Inflammatory macrophage treated with lipopolysaccharide for 1 hour (primary cell): Measurements from ENCODE around the gene KLF7.

ENCODE experiments used
- DNase-seq, 2 donors: peaks; one replicate each; pipeline ENCODE4 v3.0.0-alpha.2; 2020 to 2022

KLF7 gene

DNA sequence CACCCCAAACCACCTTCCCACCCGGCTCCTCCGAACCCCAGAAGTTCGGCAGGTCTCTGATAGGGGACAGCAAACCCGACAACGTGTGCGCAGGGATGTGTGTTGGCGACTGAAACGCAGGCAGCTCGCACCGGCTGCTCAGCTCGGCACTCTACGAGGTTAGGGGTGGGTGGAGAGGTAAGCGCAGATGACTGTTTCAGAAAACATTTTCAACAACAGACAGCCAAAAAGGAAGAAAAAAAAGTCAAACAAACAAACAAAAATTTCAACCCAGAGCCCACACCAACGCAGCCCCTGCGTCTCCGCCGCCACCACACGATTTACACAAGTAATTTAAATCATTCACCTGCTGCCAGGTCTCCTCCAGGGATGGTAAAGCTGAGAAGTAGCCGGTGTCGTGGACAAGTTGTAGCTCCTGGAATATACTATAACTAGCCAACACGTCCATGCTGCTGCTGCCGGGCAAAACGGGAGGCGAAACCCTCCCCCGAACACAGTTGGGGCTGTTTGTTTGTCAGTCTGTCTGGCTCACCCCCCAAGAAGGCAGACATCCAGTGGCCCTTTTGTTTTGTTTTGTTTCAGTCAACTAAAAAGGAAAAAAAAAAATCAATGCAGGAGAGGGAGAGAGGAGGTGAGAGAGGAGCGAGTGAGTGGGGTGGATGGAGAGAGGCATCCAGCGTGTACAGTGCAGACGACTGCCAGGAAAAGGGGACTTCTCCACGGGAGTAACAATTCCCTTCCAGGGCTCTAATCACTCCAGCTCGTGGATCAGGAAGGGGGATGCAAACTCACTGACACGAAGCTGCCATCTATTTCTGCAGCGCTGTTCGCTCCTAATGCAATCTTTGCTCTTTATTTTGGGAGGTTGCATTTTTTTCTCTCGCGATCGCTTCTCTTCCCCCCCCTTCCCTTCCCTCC, at the start of gene KLF7:
Gene KLF7, minus strand, starts transcription at position 828 of the 918 bp plus-strand sequence. Its CDS starts 380 bp downstream, at position 448.
- peak in 1 of 2 donors; percentile 37 for DNase-seq

DNA sequence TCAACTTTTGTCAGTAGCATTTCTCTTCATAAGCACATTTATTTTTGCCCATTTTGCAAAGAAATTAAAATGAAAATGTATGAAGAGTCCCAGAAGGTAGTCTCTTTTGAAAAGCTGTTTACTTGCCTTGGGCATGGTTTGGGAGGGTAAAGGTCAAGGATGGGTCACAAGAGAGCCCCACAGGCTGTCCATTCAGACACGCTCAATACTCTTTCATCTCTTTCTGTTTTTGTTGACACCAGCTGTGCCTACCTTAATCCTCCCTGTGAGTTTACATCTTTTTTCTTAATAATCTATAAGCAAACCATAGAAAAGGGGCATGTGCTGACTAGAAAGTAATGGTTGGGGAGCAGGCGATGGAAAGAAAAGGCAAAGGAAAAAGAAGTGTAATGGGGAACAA, 49.6 kb upstream of the KLF7 start:
- DNase-seq, result no peak

DNA sequence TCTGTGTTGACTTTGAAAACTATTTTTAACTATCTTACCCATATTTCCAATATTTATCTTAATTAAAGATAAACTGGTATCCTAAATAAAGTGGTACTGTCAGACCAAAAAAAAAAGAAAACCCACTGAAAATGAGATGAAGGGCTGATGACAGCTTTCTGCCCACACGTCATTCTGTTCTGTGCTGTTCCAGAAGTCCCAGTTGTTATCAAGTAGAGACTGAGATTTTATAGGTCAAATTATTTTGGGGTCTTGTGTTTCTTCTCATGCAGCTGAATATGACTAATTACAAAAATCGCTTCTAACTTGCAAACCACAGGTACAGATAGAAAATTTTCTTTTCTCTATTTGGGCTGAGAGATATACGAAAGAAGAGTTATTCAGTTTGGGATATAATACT, 48.7 kb upstream of the KLF7 start:
- DNase-seq, result no peak

GRCh38 chr2:207206011-207206410, 40.3 kb upstream of the KLF7 start:
- DNase-seq, result no peak

GRCh38 chr2:207205173-207205957, 39.6 kb upstream of the KLF7 start:
- DNase-seq, result no peak

DNA sequence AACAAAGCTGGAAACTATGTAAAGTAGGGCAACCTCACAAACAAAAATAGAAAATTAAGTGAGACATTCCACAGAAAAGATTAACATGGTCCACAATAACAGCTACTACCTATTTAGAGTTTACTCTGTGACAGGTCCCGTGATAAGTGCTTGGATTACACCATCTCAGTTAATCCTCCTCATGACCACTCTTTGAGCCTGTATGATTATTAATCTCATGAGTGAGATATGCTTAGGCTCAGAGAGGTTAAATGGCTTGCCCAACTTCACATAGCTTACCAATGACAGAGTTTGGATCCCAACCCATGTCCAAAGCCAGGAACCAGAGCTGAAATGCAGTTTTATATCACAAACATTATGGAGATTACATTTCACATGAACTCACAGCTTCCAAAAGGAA, 37.3 kb upstream of the KLF7 start:
- no peak for DNase-seq

GRCh38 chr2:207202645-207203044, 36.9 kb upstream of the KLF7 start:
- DNase-seq, result no peak

GRCh38 chr2:207201416-207201815, 35.7 kb upstream of the KLF7 start:
- DNase-seq, result no peak

- DNase-seq, result no peak
These were observed 34.4 kb upstream of the KLF7 start for GRCh38 chr2:207200136-207200535.

GRCh38 chr2:207194028-207194427, 28.3 kb upstream of the KLF7 start:
- no peak for DNase-seq

GRCh38 chr2:207188626-207189419, 23.1 kb upstream of the KLF7 start:
- DNase-seq, result no peak

DNA sequence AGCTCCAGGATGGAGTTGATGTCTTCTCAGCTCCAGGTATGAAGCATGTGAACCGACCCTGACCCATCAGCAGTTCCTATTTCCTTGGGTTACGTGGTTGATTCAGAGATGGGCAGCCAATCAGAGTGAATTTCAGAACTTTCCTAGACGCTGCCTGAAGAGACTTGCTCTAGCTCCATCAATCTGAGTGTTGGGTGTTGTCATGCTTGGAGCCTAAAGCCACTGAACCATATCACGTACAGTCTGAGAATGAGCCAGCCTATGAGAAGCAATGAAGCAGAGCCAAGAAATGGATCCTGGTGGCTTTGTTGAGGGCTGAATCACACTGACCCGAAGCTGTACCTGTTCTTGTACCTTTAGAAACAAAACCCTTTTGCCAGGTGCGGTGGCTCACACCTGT, 19.6 kb upstream of the KLF7 start:
- DNase-seq, result no peak

DNA sequence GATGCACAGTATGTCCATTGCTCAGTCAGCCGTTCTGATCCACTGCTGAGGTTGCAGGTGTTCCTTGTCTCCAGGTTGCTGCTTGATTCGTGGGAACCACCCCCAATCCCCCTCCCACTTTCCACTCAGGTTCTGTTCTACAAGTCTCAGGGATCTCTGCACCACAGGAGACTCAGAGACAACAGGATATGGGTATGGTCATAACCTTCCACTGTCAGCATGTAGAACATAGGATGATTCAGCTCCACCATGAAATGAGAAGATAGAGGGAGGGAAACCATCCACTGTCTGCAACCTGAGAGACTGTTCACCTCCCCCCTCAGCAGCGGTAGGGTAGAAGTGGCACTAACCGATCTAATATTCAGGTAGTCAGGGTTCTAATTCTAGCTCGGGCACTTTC, 19.0 kb upstream of the KLF7 start:
- no peak for DNase-seq

DNA sequence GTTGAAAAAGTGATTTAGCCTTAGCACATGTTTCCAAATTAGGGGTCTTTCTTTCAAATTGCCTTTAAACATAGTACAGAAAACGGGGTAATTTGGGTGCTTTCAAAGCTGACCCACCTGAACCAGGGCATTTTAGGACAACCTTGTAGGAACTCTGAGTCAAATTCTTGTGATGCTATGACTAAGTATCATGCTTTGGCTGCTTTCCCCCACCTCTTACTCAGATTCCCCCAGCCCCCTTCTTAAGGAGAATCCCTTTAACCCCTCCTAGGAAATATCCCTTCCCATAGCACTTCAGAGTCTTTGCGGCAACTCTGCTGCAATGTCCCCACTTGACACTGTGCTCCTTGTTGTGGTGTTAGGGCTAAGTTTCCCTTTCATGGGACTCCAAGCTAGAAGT, 18.6 kb upstream of the KLF7 start:
- DNase-seq, result no peak

GRCh38 chr2:207183506-207183905, 17.8 kb upstream of the KLF7 start:
- DNase-seq, result no peak

GRCh38 chr2:207182911-207183310, 17.2 kb upstream of the KLF7 start:
- DNase-seq, result no peak

- DNase-seq, result no peak
These were observed 16.0 kb upstream of the KLF7 start for GRCh38 chr2:207181526-207182274.

- no peak for DNase-seq
These were observed 15.0 kb upstream of the KLF7 start for GRCh38 chr2:207180741-207181140.

GRCh38 chr2:207176247-207176646, 10.5 kb upstream of the KLF7 start:
- peak; percentile 72 to 78 for DNase-seq

- no peak for DNase-seq
These were observed 7.9 kb upstream of the KLF7 start for GRCh38 chr2:207173641-207174040.

DNA sequence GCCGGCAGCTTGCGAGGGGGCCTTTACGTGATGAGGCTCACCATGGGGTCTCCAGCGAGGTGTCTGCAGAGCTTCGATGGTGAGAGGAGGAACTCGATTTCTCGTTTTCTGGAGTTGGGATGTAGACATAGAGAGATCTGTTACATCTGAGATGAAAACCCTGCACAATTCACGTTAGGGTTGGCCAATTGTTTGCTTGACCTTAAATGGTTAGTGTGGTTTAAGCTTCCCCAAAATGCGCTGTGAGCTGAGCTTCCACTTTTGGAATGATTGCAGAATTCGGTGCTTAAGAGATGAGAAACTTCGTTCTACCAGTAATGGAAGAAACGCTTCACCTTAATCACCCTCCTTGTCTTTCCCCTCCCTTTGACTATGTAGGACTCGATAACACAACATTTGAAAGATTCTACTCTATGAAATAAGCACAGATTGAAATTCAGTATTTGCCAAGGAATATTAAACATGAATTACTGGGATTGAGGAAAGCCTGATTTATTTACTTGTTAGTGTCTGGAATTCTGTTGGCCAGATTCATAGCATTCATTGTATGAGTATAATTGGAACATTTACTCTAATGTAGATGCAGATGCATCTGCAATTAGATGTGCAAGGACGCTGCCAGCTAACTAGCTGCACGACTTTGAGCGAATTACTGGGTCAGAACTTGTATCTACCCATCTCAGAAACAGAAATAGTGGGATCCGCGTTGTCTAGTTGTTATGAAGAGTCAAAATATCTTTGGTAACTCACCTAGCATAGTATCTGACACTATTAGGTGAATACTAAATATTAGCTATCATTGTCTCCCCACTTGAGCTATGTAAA, 1.6 kb upstream of the KLF7 start:
- DNase-seq, result peak; percentile 89 to 91
